ENCODE data around the gene SLC10A6. TPM values are rescaled to one million over a fixed set of nuclear protein-coding genes. Genes with fewer than 3 reads are reported as not detected.

SLC10A6 gene
- total RNA-seq, 1 experiment from 2014 or later: not detected

DNA sequence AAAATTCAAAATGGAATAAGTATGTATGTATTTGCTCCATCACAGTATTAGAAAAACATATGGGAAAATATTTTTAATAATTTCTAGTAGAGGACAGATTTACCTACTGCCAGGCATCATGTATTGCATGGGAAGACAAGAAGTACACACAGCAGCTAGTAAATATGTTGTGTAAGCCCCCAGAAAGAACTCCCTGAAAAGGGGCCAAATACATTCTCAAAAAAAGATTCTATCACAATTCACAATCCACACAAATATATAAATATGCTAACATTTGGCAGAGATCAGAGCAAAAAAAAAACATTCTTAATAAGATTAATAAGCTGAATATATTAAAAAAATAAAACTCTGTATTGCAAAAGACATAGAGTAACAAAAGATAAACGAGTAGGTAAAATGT, 28.0 kb downstream of the SLC10A6 start:
- H4K5ac ChIP-seq (ENCODE audit: insufficient read length, low read depth, low read length): no peak overlapping the region
- H3K9ac ChIP-seq (ENCODE audit: extremely low read depth, insufficient read length, low read length): no peak overlapping the region
- no peaks in the 10 kb centered on the region for H3K79me2 ChIP-seq (ENCODE audit: insufficient read depth, low read length)
- no peak overlapping the region for H4K8ac ChIP-seq (replicated peaks; ENCODE audit: insufficient read length, low read depth, low read length)
- H2BK20ac ChIP-seq (ENCODE audit: low read depth, low read length, poor library complexity, severe bottlenecking): no peak overlapping the region
- no peak overlapping the region for H3K4ac ChIP-seq (ENCODE audit: low read depth, low read length)
- no peak overlapping the region for H3K4me3 Mint-ChIP-seq
- H3T11ph ChIP-seq (ENCODE audit: low read length): no peak overlapping the region
- H2AK5ac ChIP-seq (ENCODE audit: insufficient read length, low read length): no peak overlapping the region
- H3K4me2 ChIP-seq (ENCODE audit: insufficient read depth, insufficient read length, low read length): no peak overlapping the region
- H3K9me3 ChIP-seq (ENCODE audit: control insufficient read depth, low read depth, low read length): no peaks in the 10 kb centered on the region
- no peak overlapping the region for H3K56ac ChIP-seq (ENCODE audit: insufficient read length, low read depth, low read length)
- H3K4me1 Mint-ChIP-seq: peaks cover 0 to 5% of the 10 kb centered on the region in 2 experiments; a peak in 2 of 4 replicates
- peaks cover 0 to 4% (median 2%) of the 10 kb centered on the region in 3 experiments; a peak in 3 of 7 replicates for H3K36me3 Mint-ChIP-seq (ENCODE audit: insufficient read depth in 1 of 3, low read depth in 3 of 3)
- H2BK120ac ChIP-seq (ENCODE audit: low read depth, low read length, poor library complexity, severe bottlenecking): no peak overlapping the region
- H2BK12ac ChIP-seq (ENCODE audit: insufficient read length, low read depth, low read length): no peak overlapping the region
- no peak overlapping the region for H3K14ac ChIP-seq (ENCODE audit: insufficient read depth, low read length)
- no peak overlapping the region for H3K27ac ChIP-seq (ENCODE audit: insufficient read length, low read depth, low read length)
- no peak overlapping the region for H2BK15ac ChIP-seq (ENCODE audit: low read depth, low read length)
- no peaks in the 10 kb centered on the region for H3K27me3 Mint-ChIP-seq (ENCODE audit: low read depth)
- no peak overlapping the region for H2AFZ ChIP-seq (ENCODE audit: low read length)
- no peak overlapping the region for H3K27ac Mint-ChIP-seq
- H3K79me1 ChIP-seq (ENCODE audit: insufficient read depth, low read depth, low read length, poor library complexity, severe bottlenecking): no peaks in the 10 kb centered on the region
- no CpG with 5 or more reads among the region's 1 CpG for WGBS (ENCODE audit: extremely low coverage, insufficient read length, low lambda C conversion rate)
- no peak overlapping the region for H4K91ac ChIP-seq (ENCODE audit: insufficient read length, low read depth, low read length)
- no peak overlapping the region for H2BK5ac ChIP-seq (ENCODE audit: insufficient read length, low read length)
- no peak for DNase-seq
- H3K9me3 Mint-ChIP-seq: no peaks in the 10 kb centered on the region
- H3K4me1 ChIP-seq (ENCODE audit: insufficient read depth, low read length): no peaks in the 10 kb centered on the region
- TF ChIP-seq, protein P1, sequence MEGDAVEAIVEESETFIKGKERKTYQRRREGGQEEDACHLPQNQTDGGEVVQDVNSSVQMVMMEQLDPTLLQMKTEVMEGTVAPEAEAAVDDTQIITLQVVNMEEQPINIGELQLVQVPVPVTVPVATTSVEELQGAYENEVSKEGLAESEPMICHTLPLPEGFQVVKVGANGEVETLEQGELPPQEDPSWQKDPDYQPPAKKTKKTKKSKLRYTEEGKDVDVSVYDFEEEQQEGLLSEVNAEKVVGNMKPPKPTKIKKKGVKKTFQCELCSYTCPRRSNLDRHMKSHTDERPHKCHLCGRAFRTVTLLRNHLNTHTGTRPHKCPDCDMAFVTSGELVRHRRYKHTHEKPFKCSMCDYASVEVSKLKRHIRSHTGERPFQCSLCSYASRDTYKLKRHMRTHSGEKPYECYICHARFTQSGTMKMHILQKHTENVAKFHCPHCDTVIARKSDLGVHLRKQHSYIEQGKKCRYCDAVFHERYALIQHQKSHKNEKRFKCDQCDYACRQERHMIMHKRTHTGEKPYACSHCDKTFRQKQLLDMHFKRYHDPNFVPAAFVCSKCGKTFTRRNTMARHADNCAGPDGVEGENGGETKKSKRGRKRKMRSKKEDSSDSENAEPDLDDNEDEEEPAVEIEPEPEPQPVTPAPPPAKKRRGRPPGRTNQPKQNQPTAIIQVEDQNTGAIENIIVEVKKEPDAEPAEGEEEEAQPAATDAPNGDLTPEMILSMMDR (conservative IDR thresholded peaks at IDR 0.05): no peak
- H3K23ac ChIP-seq (ENCODE audit: insufficient read length, low read depth, low read length): no peak overlapping the region
- no peaks in the 10 kb centered on the region for H3K27me3 ChIP-seq (ENCODE audit: insufficient read depth, low read length)
- H3K18ac ChIP-seq (ENCODE audit: insufficient read length, low read depth, low read length): no peak overlapping the region
- no peaks in the 10 kb centered on the region for H3K23me2 ChIP-seq (ENCODE audit: insufficient read length, low read depth, low read length, poor library complexity, severe bottlenecking)
- H4K20me1 ChIP-seq (ENCODE audit: control insufficient read depth, insufficient read depth, insufficient read length): no peaks in the 10 kb centered on the region

All from H9 (cell line).